T1000 (cell line): ENCODE measurements around the gene MSRB2.

Source experiments
- DNase-seq: peaks from one replicate; lab custom pipeline; 2025; ENCODE audit warnings: mixed read lengths; lab: John Stamatoyannopoulos, UW

MSRB2 gene

DNA sequence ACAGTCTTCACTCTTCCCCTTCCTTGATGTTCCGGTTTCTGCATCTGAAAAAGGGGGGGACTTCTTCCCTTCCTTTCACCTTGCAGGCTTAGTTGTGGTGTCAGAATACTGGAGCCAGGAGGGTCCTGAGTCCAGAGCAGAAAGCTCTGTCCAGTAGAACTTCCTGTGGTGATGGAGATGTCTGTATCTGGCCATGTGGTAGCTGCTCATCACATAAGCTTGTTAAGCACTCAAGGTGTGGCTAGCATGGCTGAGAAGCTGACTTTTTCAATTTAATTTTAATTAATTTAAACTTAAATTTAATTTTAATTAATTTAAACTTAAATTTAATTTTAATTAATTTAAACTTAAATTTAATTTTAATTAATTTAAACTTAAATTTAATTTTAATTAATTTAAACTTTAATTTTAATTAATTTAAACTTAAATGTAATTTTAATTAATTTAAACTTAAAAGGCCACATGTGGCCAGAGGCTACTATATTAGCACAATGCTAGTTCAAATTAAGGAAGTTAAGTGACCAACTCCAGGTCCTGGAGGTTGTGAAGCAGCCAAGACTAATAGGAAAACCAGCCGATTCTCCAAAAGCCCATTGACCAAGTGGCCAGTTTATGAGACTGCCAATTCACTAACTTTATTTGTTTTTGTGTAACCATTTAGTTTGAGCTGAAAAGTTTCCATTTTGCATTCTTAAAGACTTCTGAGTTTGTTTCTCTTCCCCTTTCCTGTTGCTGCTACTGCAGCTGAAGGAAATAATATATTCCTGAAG, 16.3 kb downstream of the MSRB2 start:
- no peak for DNase-seq

DNA sequence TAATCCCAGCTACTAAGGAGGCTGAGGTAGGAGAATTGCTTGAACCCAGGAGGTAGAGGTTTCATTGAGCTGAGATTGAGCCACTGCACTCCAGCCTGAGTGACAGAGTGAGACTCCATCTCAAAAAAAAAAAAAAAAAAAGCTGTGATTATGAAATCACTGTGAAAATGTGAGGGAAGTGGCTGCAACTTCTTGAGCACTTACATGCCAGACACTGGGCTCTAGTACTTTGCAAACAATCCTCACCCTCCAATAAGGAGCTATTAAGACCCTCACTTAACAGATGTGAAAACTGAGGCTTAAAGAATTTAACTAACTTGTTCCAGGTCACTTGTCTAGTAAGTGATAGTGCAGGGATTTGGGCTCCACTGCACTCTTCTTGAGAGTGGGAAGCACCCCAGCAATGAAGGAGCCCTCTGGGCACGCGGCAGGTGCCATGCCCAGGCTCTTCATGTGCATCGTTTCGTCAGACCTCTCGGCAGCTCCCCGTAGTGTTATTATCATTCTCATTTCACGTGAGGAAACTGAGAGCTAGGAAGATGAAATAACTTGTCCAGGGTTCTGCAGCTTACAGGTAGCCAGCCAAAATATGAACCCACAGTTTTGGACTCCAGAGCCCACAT, 19.0 kb downstream of the MSRB2 start:
- no peak for DNase-seq

DNA sequence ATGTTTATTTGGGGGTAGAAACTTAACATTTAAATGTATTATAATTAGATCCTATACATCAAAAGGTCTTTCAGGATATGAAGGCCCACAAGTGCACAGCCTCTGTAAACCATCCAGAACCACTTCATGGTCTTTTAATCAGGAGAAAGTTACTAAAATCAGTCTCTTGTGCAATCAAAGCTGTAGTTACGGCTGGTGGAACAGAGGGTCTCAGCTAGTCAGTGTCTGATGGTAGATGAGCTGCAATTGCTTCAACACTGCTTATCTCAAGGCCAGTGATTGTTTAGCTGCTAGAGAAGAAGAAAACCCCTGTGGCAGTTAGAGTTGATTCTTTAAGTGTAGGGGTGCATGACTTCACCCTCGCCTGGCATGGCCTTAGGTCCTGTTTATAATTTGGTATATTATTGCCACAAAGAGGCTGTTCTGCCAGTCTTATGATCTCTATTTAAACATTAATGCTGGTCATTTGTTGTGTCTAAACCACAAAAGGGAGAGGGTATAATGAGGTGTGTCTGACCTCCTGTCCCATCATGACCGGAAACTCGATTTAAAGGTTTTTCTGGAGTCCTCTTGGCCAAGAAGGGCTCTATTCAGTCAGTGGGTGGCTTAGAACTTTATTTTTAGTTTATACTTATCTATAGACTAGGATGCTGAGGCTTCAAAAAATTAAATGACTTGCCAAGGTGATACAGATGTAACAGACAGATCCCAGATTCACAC, 21.3 kb downstream of the MSRB2 start:
- DNase-seq, result no peak

DNA sequence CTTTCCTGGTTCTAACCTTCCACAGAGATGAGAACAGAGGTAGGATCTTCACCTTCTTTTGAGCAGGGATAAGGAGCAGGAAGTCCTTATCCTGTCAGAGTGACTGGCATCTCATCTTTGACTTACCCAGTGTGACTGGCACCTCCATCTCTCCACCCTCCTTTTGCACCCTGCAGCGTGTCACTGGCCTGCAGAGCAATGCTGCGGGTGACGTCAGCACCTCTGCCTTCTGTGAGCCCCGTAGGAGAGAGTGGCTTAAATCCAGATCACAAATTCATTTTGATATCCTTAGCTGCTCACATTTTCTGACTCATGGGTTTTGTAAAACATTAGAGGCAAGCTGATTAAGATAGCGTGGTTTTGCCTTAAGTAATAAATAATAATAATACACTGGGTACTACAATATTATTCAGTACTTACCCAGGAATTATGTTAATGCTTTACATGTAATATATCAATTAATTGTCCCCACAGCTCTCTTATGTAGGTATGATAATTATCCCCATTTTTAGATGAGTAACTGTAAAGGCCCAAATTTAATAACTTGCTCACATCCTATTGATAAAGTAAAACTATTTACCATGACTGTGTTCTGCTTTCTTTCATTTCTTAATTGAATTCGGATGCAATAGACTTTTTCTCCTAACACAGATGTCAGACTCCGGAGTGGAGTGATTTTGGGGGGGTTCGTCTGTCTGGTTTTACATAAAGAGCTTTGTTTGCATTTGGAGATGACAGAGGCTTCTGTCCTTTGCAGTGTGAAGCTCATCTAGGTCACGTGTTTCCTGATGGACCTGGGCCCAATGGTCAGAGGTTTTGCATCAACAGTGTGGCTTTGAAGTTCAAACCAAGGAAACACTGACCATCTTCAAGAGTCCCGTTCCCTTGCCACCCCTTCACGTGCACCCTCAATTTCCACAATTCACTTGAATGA, 24.9 kb downstream of the MSRB2 start:
- DNase-seq, result no peak

DNA sequence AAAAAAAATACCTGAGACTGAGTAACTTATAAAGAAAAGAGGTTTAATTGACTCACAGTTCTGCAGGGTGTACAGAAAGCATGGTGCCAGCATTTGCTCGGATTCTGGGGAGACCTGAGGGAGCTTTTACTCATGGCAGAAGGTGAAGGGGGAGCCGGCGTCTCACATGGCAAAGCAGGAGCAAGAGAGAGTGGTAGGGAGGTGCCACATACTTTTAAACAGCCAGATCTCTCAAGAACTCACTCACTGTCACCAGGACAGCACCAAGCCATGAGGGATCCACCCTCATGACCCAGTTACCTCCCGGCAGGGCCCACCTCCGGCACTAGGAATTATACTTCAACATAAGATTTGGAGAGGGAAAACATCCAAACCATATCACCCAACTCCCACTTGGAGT, 25.8 kb downstream of the MSRB2 start:
- no peak for DNase-seq

DNA sequence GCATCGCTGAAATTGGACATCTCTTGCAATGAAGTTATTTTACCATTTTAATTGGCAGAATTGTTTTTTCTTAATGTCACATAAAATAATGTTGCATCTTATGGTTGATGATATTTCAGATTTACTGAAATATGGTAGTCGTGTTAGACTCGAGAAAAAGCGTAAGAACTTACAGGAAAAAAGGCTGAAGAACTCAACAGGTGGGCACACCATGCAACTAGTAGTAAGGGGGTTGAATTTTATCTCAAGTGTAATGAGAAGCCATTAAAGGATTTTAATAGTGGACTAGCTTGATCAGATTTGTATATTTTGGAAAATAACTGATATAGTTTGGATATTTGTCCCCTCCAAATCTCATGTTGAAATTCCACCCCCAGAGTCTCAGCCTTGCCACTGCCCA, 41.1 kb downstream of the MSRB2 start:
- no peak for DNase-seq

DNA sequence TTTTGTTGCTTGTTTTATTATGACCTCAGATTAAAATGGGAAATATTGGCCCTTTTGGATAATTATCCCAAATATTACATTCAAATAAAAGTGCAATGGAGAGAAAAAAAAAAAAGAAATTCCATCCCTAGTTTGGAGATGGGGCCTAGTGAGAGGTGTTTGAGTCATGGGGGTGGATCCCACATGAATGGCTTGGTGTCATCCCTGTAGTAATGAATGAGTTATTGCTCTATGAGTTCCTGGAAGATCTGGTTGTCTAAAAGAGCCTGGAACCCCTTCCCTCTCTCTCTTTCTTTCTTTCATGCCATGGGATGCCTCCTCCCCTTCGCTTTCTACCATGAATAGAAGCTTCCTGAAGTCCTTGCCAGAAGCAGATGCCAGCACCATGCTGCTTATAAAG, 44.3 kb downstream of the MSRB2 start:
- no peak for DNase-seq

DNA sequence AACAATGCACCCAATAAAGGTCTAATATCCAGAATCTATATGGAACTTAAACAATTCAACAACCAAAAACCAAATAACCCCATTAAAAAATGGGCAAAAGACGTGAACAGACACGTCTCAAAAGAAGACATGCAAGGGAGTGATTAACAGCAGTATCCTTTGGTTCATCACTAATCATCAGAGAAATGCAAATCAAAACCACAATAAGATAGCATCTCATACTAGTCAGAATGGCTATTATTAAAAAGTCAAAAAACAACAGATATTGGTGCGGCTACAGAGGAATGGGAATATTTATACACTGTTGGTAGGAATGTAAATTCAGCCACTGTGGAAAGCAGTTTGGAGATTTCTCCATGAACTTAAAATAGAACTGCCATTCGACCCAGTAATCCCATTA, 46.6 kb downstream of the MSRB2 start:
- no peak for DNase-seq

DNA sequence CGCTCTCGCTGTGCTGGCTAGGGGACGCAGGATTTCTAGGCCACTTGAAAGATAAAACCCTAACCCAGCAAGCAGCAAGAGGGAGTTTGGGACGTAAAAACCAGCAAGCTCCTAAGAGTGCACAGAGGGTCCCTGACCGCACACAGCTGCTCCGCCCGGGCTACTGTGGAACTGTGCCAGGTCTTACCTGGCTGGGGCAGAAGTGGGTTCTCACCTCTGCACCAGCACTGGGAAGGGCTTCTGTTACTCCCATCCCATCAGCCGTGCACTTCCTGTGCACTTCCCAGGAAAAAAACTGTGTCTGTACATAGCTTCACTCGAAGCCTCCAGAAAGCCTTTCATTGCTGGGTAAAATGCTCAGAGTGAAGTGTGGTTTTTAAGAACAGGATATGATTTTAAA, 50.9 kb downstream of the MSRB2 start:
- DNase-seq, result no peak

DNA sequence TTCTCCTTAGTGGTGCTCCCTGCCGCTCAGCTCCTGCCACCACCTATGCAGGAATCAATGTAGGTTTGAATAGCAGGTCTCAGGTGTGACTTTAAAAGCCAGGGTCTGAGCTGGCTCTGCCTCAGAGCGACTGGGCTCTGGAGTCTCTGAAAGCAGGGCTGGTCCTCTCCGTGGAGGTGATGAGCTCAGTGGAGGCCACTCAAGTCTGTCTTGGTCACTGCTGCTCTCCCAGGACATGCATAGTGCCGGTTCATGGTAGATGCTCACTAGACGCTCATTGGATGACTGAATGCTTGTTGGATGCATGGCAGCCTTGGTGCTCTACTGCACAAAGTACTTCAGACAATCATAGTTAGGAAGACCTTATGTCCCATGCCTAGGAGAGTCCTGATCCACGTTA, 51.7 kb downstream of the MSRB2 start:
- no peak for DNase-seq

DNA sequence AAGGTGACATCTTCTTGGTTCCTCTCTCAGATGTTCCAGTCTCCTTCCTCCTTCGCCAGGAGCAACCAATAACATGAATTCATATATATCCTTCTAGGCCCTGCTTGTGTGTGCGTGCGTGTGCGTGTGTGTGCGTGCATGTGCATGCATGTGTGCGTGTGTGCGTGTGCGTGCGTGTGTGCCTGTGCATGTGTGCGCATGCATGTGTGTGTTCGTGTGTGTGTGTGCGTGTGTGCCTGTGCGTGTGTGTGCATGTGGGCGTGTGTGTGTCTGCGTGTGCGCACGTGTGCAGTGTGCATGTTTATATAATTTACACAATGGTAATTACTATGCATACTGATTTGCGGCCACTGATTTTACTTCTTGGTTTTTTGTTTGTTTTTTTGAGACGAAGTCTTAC, 52.8 kb downstream of the MSRB2 start:
- no peak for DNase-seq

DNA sequence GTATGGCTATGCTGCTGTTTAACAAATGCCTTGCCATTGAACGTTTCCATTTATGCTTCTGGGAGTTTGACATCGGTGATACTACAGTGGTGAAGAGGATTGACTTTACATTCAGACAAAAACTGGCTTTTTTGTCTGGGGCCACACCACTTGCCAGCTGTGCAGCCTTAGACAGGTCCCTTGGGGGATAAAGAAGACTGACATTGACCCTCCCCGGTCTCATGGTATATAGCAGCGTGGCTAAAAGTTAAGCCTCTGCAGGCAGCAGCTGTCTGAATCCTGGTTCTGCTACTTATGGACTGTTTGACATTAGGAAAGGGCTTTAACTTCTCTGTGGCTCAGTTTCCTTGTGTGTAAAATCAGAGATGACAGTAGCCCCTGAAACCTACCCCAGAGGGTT, 54.7 kb downstream of the MSRB2 start:
- DNase-seq, result no peak

DNA sequence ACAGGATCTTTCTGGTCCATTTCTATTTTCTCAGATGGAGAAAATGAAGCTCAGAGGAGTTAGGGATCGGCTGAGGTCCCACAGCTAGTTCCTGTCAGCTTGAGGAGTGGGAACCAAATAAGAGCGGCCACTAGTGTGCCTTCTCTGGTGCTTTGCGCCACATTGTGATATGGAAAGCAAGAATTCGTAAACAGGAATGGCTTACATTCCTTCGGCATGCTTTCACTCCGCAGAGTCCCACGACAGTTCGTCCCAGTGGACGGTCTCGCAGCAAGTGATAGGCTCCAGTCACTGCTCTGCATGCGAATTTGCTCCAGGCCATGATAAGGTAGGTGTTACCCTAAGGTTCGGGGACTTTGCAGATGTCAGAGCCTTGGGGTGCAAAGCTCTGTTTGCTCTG, 55.2 kb downstream of the MSRB2 start:
- DNase-seq, result no peak

DNA sequence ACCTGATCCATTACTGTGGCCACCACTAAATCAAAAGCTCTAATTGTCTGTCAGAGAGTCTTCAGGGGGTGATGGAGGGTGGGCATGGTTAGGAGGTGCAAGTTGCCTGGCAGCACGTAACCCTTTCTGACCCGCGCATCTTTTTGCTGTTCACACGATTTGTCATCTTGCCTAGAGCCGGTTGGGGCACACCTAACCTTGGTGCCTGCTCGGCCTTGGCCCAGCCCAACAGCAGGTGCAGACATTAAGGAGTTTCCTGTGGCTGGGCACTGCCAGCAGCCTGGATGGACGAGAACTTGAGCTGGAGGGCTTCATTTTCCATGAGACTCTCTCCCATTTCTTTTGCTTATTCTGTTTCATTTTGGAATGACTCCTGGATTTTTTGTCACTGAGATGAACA, 55.7 kb downstream of the MSRB2 start:
- no peak for DNase-seq

DNA sequence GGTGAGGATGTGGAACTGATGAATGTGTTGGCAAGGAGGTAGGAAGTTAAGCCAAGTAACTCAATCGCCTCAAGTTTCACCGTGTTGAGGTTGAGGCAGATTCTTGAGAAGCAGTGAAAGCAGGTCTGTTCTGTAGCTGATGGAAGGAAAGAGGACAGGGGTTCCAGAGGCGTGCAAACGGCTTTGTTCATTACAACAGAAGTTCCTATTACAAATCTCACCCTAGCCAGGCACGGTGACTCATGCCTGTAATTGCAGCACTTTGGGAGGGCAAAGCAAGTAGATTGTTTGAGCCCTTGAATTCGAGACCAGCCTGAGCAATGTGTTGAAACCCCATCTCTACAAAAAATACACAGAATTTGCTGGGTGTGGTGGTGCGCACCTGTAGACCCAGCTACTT, 59.8 kb downstream of the MSRB2 start:
- no peak for DNase-seq

DNA sequence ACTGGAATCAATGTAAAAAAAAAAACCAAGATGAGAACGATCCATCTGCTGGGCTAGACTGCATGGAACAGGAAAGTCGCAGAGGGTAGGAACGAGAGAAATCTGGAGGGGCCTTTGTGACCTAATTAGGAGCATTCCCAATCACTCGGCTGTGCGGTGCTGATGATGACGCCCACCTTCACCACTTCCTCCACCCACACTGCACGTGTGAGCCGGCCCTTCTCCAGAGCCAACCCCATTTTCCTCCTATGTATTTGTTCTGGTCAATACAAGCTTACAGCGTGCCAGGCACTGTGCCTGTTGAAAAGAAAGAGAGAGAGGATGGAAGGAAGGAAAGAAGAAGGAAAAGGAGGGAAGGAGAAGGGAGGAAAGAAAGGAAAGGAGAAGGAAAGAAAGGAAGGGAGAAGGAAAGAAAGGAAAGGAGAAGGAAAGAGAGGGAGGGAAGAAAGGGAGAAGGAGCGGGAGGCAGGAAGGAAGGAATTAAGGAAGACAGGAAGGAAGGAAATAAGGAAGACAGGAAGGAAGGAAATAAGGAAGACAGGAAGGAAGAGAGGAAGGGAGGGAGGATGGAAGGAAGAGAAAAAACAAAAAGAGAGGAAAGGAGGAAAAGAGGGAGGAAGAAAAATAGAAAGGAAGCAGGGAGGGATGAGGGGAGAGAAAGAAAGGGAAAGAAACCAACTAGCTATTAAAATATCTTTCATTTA, 61.2 kb downstream of the MSRB2 start:
- DNase-seq, result no peak

DNA sequence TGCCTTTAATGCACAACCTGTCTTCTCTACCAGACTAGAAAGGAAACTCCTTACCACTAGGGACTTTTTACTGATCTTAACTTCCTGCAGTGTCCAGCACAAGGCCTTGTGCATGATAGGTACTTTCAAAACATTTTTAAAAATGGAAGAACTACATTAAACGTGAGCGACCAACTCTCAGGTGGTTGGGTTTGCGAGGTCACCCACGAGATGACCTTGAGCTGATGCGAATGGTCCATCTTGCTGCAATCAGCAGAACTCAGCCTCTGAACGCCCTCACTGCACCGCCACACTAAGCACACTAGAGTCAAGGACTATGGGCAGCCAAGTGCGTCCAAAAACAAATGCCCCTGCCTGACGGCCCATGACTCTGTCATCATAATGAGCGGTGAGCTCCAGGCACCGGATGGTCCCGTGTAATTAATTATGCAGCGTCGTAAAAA, 61.9 kb downstream of the MSRB2 start:
- no peak for DNase-seq

DNA sequence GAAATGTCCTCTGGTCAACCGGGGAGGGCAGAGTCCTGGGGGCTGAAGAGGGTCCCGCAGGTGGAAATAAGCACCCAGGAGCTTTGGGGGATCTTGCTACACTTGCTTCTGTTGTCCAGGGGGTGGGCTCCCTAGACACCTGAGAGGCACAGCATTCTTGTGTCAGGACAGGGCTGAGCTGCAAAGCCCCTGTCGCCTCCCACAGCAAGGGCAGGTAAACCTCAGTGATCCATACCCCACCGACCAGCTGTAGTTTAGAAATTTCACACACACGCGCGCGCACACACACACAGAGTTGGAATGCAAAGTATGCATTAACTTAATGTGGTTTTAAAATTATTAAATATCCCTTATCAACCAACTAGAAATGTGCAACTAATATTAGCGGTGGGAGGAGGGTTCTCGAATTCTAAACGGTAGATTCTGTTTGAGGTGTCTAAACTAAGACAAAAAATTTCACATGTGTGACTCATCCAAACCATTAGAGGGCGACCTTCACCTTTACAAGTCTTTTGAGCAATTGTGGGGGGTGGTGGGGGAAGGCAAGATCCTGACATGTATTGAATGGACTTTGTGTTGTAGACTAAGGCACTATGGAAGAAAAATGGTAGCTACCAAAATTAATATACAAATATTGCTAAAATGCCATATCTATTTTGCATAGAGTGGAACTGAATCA, 62.5 kb downstream of the MSRB2 start:
- DNase-seq, result no peak

DNA sequence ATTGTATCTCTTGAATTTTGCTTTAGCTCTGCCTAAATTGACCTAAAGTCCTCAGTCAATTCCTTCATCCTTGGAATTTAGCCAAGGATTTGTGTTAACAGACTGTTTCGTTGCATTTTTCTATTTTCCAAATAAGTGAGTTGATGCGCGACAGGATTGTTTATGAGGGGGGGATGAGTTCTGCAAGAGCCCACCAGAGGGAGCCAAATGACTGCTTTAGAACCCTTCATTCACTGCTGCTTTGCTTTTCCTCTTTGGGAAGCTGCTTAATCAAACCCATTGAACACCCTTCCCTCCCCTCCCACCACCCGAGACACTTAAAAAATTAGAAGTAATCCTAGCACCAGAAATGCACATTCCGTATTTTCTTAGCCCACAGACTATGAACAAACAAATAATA, 63.0 kb downstream of the MSRB2 start:
- DNase-seq, result no peak

DNA sequence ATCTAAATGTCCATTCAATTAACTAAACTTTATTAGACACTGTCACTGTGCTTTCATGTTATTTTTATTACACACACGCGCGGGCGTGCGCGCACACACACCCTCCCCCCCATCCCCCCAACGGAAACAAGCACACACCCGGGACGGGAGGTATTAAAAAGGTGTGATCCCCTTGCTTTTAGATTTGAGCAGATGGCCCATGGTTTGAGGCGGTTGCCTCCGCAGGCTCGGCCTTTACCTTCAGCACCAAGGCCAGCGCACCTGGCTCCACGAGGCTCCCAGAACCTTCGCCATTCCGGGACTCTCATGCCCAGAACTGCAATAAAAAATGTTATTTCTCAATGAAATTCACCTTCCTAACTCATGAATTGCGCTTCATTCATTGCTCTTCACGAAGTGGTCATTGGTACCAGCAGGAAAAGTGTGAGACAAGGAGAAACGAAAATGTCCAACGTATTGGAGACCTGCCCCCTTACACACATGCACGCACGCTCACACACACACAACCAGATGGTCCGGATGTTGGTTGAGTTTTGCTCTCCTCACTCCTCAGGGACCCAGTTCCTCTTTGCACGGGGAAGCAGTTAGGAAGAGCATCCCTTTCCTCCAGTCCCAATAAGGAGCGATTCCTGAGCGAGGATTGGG, 76.0 kb downstream of the MSRB2 start:
- DNase-seq, result no peak
